PC-3 (cell line): ENCODE measurements around the gene TCEA3. TPM values are rescaled to one million over a fixed set of nuclear protein-coding genes. Genes with fewer than 3 reads are reported as not detected.

Source experiments
- ATAC-seq: fragments of 200-7000 bp; cut with Tn5 transposase; 2 replicates; pipeline ENCODE4 v1.9.1; 2020; ENCODE audit warnings: mild to moderate bottlenecking, moderate library complexity
- BruUV-seq: library from RNA; stranded (reverse); fragments of 400-500 nt; replicated peaks from 2 replicates; lab custom pipeline; 2021; lab: Mats Ljungman, UMichigan
- CTCF ChIA-PET: fragments of 300-600 bp; sonication (Branson Sonifier 250); formaldehyde crosslinking; loops from one replicate; lab custom pipeline; 2022; ENCODE audit warnings: antibody characterized with exemption; lab: Charles Lee
- POLR2A ChIA-PET: fragments of 300-600 bp; sonication (Branson Sonifier 250); formaldehyde crosslinking; loops from one replicate; lab custom pipeline; 2022; ENCODE audit warnings: antibody characterized with exemption; ENCODE audit not compliant: unreplicated experiment; lab: Charles Lee
- DNase-seq: peaks from one replicate; pipeline ENCODE4 v3.0.0-alpha.2; 2015
- H2AFZ ChIP-seq: fragments of 300-600 bp; sonication (generic); 2 replicates; pipeline ENCODE4 v1.6.0; 2016; ENCODE audit warnings: antibody characterized with exemption, low read length
- H3F3A ChIP-seq: fragments of 300-600 bp; sonication (generic); one replicate; pipeline ENCODE4 v1.6.0; 2017; ENCODE audit warnings: antibody characterized with exemption, low read length, control low read depth, mild to moderate bottlenecking; ENCODE audit not compliant: unreplicated experiment
- H3K27ac ChIP-seq: fragments of 300-600 bp; sonication (generic); 2 replicates; pipeline ENCODE4 v1.5.1; 2016; ENCODE audit warnings: mild to moderate bottlenecking, low read length
- H3K27me3 ChIP-seq: fragments of 300-600 bp; sonication (generic); 2 replicates; pipeline ENCODE4 v1.6.1; 2016; ENCODE audit warnings: low read length, mixed read lengths
- H3K36me3 ChIP-seq: fragments of 300-600 bp; sonication (generic); 2 replicates; pipeline ENCODE4 v1.6.1; 2016; ENCODE audit warnings: low read depth, mixed run types, low read length, mixed read lengths
- H3K4me1 ChIP-seq: fragments of 300-600 bp; sonication (generic); 2 replicates; pipeline ENCODE4 v1.5.1; 2016; ENCODE audit warnings: low read length; ENCODE audit not compliant: insufficient read depth
- H3K4me2 ChIP-seq: fragments of 300-600 bp; sonication (generic); 2 replicates; pipeline ENCODE4 v1.6.0; 2016; ENCODE audit warnings: low read length
- H3K4me3 ChIP-seq: fragments of 300-600 bp; sonication (generic); 2 replicates; pipeline ENCODE4 v1.5.1; 2016; ENCODE audit warnings: mild to moderate bottlenecking, low read length, mixed read lengths
- H3K79me2 ChIP-seq: fragments of 300-600 bp; sonication (generic); 2 replicates; pipeline ENCODE4 v1.6.1; 2017; ENCODE audit warnings: low read length, mixed read lengths
- H3K9ac ChIP-seq: fragments of 300-600 bp; sonication (generic); 2 replicates; pipeline ENCODE4 v1.6.0; 2016; ENCODE audit warnings: mild to moderate bottlenecking, low read length
- H3K9me2 ChIP-seq: fragments of 300-600 bp; sonication (generic); replicated peaks from 2 replicates; pipeline ENCODE4 v1.6.1; 2016; ENCODE audit warnings: mixed run types, low read length, mixed read lengths
- H3K9me3 ChIP-seq: fragments of 300-600 bp; sonication (generic); 2 replicates; pipeline ENCODE4 v1.6.1; 2016; ENCODE audit warnings: low read length, mixed read lengths
- H4K20me1 ChIP-seq: fragments of 300-600 bp; sonication (generic); 2 replicates; pipeline ENCODE4 v1.6.1; 2016; ENCODE audit warnings: low read length, mixed read lengths
- CTCF ChIP-seq: fragments of 300-600 bp; sonication (generic); conservative IDR thresholded peaks from 2 replicates; pipeline ENCODE4 v1.5.1; 2017; ENCODE audit warnings: antibody characterized with exemption, low read depth, mild to moderate bottlenecking, low read length
- EZH2 ChIP-seq: fragments of 300-600 bp; sonication (generic); IDR thresholded peaks from one replicate; pipeline ENCODE4 v1.6.1; 2017; ENCODE audit warnings: antibody characterized with exemption, mild to moderate bottlenecking, low read length; ENCODE audit not compliant: unreplicated experiment
- EZH2phosphoT487 ChIP-seq: fragments of 300-600 bp; sonication (generic); IDR thresholded peaks from 2 replicates; pipeline ENCODE4 v1.6.1; 2018; ENCODE audit warnings: mild to moderate bottlenecking, antibody characterized with exemption, low read length, borderline replicate concordance
- intact Hi-C: fragments of 100-400 bp; cut with micrococcal nuclease; formaldehyde crosslinking; loops from 2 replicates; pipeline ENCODE4 v1.9.0; 2023
- total RNA-seq: library from RNA; depleted of rRNA; stranded (reverse); fragments of >200 nt; gene quantifications from 2 replicates; pipeline ENCODE4 v1.2.3, GENCODE V29; 2014

TCEA3 gene
- total RNA-seq, 1 experiment from 2014 or later, result 23.6 TPM

DNA sequence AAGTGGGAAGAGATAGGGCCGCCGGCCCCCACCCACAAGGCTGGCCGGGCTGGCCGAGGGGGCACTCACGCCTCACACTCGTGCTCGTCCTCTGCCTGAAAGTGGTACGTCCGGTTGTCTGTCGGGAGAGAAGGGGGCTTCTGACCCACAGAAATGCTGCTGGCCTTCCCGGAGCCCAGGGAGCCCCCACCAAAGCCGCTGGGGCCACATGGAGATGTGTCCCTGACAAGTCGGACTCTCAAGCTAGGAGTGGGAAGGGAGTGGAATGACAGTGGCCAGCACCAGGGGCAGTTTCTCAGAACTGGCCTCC, 12.8 kb upstream of the TCEA3 start:
- Histone ChIP-seq H3K9me3 (no peaks in the 10 kb centered on the region), H3K9ac (no peak overlapping the region), H3K27me3 (no peaks in the 10 kb centered on the region), H4K20me1 (no peaks in the 10 kb centered on the region), H3K79me2 (no peaks in the 10 kb centered on the region), H3K4me2 (no peak overlapping the region), H3K4me1 (no peaks in the 10 kb centered on the region), H3K9me2 (no peaks in the 10 kb centered on the region), H2AFZ (no peak overlapping the region), H3K36me3 (no peaks in the 10 kb centered on the region), H3F3A (no peaks in the 10 kb centered on the region), H3K27ac (no peak overlapping the region), H3K4me3 (no peak overlapping the region)
- ChIA-PET CTCF (no interaction called here), POLR2A (no interaction called here)
- TF ChIP-seq CTCF, result no peak
- no peak for TF ChIP-seq EZH2phosphoT487
- no peak for TF ChIP-seq EZH2
- DNase-seq (no peak), ATAC-seq (no peak)
- intact Hi-C loops, result no loop called here
- no TSS peak for BruUV-seq

- Histone ChIP-seq H2AFZ (no peak overlapping the region), H3K9ac (no peak overlapping the region), H3K79me2 (no peaks in the 10 kb centered on the region), H3K36me3 (no peaks in the 10 kb centered on the region), H3K9me3 (no peaks in the 10 kb centered on the region), H3K9me2 (no peaks in the 10 kb centered on the region), H3K4me3 (no peak overlapping the region), H3F3A (no peaks in the 10 kb centered on the region), H4K20me1 (no peaks in the 10 kb centered on the region), H3K4me2 (no peak overlapping the region), H3K27ac (no peak overlapping the region), H3K4me1 (no peaks in the 10 kb centered on the region), H3K27me3 (no peaks in the 10 kb centered on the region)
- BruUV-seq, result no TSS peak
- POLR2A ChIA-PET, result no interaction called here
- ATAC-seq (no peak), DNase-seq (no peak)
- intact Hi-C loops, result no loop called here
- no peak for TF ChIP-seq CTCF
- no peak for TF ChIP-seq EZH2phosphoT487
- TF ChIP-seq EZH2, result no peak
- CTCF ChIA-PET, result interaction anchor here (0.6 kb wide), 1 partner anchor 47 kb away, joined by 4 read pairs; the partner anchor contains the start of gene ASAP3
These were observed 12.2 kb upstream of the TCEA3 start for GRCh38 chr1:23436520-23437354.

GRCh38 chr1:23434260-23434775, 9.8 kb upstream of the TCEA3 start:
- Histone ChIP-seq H3K9ac (no peak overlapping the region), H3K9me2 (no peaks in the 10 kb centered on the region), H3K27ac (no peak overlapping the region), H4K20me1 (no peaks in the 10 kb centered on the region), H3K4me2 (no peak overlapping the region), H3K79me2 (no peaks in the 10 kb centered on the region), H2AFZ (no peak overlapping the region), H3K36me3 (no peaks in the 10 kb centered on the region), H3K4me3 (no peak overlapping the region), H3F3A (no peaks in the 10 kb centered on the region), H3K4me1 (no peaks in the 10 kb centered on the region), H3K27me3 (no peaks in the 10 kb centered on the region), H3K9me3 (no peaks in the 10 kb centered on the region)
- no TSS peak for BruUV-seq
- ATAC-seq, result no peak
- DNase-seq, result no peak
- POLR2A ChIA-PET, result no interaction called here
- no peak for TF ChIP-seq EZH2
- no peak for TF ChIP-seq EZH2phosphoT487
- TF ChIP-seq CTCF, result no peak
- CTCF ChIA-PET, result no interaction called here
- intact Hi-C loops, result no loop called here
